ENCODE data around the gene DVL2.
A peak's percentile ranks its signal among the peaks of the same experiment; 100 is the strongest.

Gene DVL2

GRCh38 chr17:7234083-7234951 lies at the start of gene DVL2:
TSS of gene DVL2 (minus strand) at chr17:7234517. CDS start at chr17:7234262, 255 bp downstream.
- peak; percentile 93 for DNase-seq (ENCODE audit: low read depth)

DNA sequence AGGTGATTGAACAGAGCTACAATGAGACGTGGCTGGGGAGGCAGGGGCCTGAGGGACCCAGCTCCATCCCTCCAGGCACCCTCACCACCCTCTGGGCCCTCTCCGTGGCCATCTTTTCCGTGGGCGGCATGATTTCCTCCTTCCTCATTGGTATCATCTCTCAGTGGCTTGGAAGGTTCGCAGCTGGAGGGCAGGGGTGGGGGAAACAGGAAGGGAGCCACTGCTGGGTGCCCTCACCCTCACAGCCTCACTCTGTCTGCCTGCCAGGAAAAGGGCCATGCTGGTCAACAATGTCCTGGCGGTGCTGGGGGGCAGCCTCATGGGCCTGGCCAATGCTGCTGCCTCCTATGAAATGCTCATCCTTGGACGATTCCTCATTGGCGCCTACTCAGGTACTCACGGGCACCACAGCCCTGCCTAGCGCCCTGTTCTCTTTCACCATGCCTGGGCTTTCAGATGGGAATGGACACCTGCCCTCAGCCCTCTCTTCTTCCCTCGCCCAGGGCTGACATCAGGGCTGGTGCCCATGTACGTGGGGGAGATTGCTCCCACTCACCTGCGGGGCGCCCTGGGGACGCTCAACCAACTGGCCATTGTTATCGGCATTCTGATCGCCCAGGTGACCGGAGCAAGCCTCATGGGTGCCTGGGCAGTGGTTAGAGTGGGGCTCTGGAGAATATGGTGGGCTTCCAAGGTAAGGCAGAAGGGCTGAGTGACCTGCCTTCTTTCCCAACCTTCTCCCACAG lies 49.3 kb upstream of the DVL2 start:
- no peak for DNase-seq (ENCODE audit: low read depth)

DNA sequence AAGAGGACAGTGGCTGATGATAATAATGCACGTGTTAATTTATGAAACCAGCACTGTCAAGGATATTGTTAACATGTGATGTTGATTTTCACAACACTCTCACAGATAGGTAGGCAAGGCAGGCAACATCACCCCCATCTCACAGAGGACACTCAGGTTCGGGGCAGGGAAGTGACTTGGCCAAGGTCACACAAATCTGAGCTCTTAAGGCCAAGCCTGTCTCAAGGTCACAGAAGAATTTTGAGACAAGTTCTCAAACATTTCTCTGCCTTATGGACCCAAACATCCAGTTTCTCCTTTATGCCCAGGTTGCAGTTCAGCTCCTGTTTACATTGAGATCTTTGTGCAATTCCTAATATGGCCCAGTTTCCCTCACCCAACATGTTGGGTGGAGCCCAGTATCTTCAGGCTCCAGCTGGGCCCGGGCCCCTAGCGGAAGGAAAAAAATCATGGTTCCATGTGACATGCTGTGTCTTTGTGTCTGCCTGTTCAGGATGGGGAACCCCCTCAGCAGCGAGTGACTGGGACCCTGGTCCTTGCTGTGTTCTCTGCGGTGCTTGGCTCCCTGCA lies 48.5 kb upstream of the DVL2 start:
- DNase-seq (ENCODE audit: low read depth), result no peak

GRCh38 chr17:7281953-7282751 lies 47.8 kb upstream of the DVL2 start:
- no peak for DNase-seq (ENCODE audit: low read depth)

DNA sequence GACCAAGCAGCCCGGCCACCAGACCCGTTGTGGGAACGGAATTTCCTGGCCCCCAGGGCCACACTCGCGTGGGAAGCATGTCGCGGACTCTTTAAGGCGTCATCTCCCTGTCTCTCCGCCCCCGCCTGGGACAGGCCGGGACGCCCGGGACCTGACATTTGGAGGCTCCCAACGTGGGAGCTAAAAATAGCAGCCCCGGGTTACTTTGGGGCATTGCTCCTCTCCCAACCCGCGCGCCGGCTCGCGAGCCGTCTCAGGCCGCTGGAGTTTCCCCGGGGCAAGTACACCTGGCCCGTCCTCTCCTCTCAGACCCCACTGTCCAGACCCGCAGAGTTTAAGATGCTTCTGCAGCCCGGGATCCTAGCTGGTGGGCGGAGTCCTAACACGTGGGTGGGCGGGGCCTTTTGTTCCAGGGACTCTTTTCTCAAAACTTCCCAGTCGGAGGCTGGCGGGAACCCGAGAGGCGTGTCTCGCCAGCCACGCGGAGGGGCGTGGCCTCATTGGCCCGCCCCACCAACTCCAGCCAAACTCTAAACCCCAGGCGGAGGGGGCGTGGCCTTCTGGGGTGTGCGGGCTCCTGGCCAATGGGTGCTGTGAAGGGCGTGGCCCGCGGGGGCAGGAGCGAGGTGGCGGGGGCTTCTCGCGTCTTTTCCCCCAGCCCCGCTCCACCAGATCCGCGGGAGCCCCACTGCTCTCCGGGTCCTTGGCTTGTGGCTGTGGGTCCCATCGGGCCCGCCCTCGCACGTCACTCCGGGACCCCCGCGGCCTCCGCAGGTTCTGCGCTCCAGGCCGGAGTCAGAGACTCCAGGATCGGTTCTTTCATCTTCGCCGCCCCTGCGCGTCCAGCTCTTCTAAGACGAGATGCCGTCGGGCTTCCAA lies 47.0 kb upstream of the DVL2 start, which contains the start of gene SLC2A4:
TSS of gene SLC2A4 (plus strand) at position 645 of the 879 bp plus-strand sequence. CDS start at position 862, 217 bp downstream.
- DNase-seq (ENCODE audit: low read depth), result peak; percentile 68

- DNase-seq (ENCODE audit: low read depth), result peak; percentile 56
Observed at GRCh38 chr17:7280519-7281073, 46.3 kb upstream of the DVL2 start.

DNA sequence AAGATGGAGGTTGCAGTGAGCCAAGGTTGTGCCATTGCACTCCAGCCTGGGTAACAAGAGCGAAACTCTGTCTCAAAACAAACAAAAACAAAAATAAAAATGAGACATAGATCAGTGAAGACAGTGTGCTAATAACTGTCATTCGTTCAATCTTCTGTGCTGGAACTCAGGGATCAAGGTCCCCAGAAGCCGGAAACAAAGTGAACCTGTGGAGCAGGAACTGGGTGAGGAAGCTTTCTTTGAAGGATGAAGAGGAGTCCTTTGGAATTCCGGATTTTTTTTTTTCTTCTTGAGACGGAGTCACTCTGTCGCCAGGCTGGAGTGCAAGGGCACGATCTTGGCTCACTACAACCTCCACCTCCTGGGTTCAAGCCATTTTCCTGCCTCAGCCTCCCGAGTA lies 45.1 kb upstream of the DVL2 start:
- no peak for DNase-seq (ENCODE audit: low read depth)

GRCh38 chr17:7266784-7267183 lies 32.5 kb upstream of the DVL2 start:
- DNase-seq (ENCODE audit: low read depth), result no peak

GRCh38 chr17:7263801-7264078 lies 29.4 kb upstream of the DVL2 start:
- no peak for DNase-seq (ENCODE audit: low read depth)

GRCh38 chr17:7262935-7263800 lies 28.9 kb upstream of the DVL2 start:
- DNase-seq (ENCODE audit: low read depth), result no peak

DNA sequence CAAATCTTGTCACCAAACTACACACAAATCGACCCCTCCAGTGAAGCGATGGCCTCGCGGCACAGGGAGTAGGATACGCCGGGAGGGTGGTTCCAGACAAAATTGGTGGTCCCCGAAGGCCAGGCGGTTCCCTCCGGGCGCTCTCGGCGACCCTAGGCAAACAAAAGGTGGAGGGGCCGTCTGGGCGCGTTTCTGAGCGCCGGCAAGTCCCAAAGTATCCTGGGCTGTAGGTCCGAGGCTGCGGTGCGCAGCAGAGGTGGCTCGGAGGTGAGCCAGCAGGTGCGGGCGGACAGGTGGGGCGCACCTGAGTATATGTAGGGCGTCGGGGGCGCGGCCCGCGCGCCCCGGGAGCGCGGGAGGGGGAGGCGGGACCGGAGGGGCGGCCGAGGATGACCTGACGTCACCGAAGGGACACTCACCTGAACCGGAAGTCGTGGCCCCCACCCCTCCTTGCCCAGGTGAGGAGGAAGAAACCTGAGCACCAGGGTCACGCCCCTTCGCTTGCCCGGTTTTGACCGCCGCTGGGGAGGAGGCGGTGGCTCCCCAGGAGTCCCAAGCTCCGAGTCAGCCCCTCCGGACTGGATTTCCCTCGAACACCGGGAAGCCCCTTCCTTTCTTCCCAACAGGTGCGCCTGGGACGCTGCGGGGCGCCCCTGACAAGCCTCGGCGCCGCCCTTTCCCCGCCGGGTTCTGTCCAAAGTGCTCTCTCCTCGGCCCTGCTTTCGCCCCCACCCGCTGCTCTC lies 28.0 kb upstream of the DVL2 start, which contains the start of gene CLDN7:
TSS of gene CLDN7 (minus strand) at position 287 of the 743 bp plus-strand sequence. CDS start 435 bp downstream, outside the sequence.
- DNase-seq (ENCODE audit: low read depth), result no peak

DNA sequence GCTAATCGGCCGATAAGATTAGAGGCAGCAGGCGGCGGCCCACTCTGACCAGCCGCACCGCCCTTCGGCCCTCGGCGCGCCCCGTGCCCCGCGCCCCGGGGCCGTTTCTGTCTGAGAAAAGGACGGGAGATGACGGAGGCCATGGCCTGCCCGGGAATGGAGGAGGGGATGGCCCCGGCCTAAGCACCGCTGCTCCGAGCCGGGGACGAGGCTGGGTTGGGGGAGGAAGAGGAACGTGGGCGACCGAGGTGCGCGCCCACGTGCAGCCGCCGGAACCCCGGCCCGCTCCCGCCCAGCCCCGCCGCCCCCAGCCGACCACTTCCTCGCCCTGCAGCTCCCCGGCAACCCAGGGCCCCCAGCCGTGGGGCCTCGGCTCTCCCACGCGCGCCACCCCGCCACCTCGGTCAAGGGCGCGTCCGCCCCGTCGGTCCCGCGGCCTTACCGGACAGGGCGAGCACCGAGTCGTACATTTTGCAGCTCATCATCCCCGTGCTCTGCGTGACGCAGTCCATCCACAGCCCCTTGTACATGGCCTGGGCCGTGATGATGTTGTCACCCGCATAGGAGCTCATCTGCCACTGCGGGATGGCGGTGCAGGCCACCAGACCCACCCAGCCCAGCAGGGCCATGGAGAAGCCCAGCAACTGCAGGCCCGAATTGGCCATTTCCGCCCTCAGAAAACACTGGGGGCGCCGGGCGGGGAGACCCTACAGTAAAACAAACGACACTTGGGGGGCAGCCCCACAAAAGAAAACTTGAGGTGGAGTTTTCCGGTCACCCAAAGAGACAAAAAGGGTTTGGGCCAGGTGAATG lies 27.3 kb upstream of the DVL2 start:
- no peak for DNase-seq (ENCODE audit: low read depth)

GRCh38 chr17:7260651-7261378 lies 26.5 kb upstream of the DVL2 start:
- no peak for DNase-seq (ENCODE audit: low read depth)

GRCh38 chr17:7260151-7260550 lies 25.8 kb upstream of the DVL2 start:
- no peak for DNase-seq (ENCODE audit: low read depth)

DNA sequence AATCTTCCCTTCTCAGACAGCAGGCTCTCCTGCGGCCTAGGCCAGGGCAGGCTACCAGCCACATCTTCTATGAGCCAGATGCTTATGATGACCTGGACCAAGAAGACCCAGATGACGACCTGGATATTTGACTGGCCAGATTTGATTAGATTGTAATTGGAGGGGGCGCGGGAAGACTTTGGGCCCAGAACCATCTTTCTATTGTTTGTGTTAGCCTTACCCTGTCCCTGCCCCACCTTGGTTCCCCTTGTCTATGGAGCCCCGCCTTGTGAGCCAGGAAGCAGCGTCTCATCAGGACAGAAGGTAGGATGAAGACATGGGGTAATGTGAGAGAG lies 25.2 kb upstream of the DVL2 start:
- no peak for DNase-seq (ENCODE audit: low read depth)

- DNase-seq (ENCODE audit: low read depth), result no peak
Observed at GRCh38 chr17:7258731-7259554, 24.6 kb upstream of the DVL2 start.

Data from T-helper 22 cell (primary cell).